Measurements from ENCODE around the gene RFPL1.

GRCh38 chr22:29479417-29480261, 41.3 kb downstream of the RFPL1 start, which contains the start of gene NEFH:
- no peak for TF ChIP-seq CSRNP1 (CRISPR knock-in tag; IDR thresholded peaks at IDR 0.05)
- no peak for TF ChIP-seq RORA (CRISPR knock-in tag; IDR thresholded peaks at IDR 0.05)
- TF ChIP-seq PRDM10 (CRISPR knock-in tag; IDR thresholded peaks at IDR 0.05; ENCODE audit: low read depth) = no peak
- no peak for TF ChIP-seq E2F5 (CRISPR knock-in tag; conservative IDR thresholded peaks at IDR 0.05)
